T-helper 2 cell treated with Interferon-gamma antibody and Interleukin-4, amounts not matched to agents 5 μg/mL and 100 μg/mL, for 36 hours (primary cell): ENCODE measurements around the gene ZNF629.
A peak's percentile ranks its signal among the peaks of the same experiment; 100 is the strongest.
"Not testable (repeated sequence)": the region's sequence is repeated elsewhere in the genome, so short reads cannot be mapped to it uniquely, and the experiment has no call there.

Experiments
- DNase-seq: peaks from one replicate; pipeline ENCODE4 v3.0.0; 2021; ENCODE audit warnings: low spot score
- H3K27ac Mint-ChIP-seq: one replicate; pipeline ENCODE4 v1.8.0; 2021; ENCODE audit warnings: mild to moderate bottlenecking, mixed read lengths
- H3K27me3 Mint-ChIP-seq: one replicate; pipeline ENCODE4 v1.8.0; 2021; ENCODE audit warnings: low read depth, mixed read lengths
- H3K36me3 Mint-ChIP-seq: one replicate; pipeline ENCODE4 v1.8.0; 2021; ENCODE audit warnings: low read depth, mixed read lengths
- H3K4me1 Mint-ChIP-seq: one replicate; pipeline ENCODE4 v1.8.0; 2021; ENCODE audit warnings: low read depth, mixed read lengths
- H3K4me3 Mint-ChIP-seq: one replicate; pipeline ENCODE4 v1.8.0; 2022; ENCODE audit warnings: mild to moderate bottlenecking, moderate library complexity, mixed read lengths
- H3K9me3 Mint-ChIP-seq: one replicate; pipeline ENCODE4 v1.8.0; 2021; ENCODE audit warnings: mixed read lengths

The ZNF629 gene

GRCh38 chr16:30786936-30787612, at the start of gene ZNF629:
TSS of gene ZNF629 (minus strand) at chr16:30787205. CDS start at chr16:30784482, 2,723 bp downstream.
- no peaks in the 10 kb centered on the region for H3K4me1 Mint-ChIP-seq
- H3K27me3 Mint-ChIP-seq: peaks cover 39% of the 10 kb centered on the region
- no peaks in the 10 kb centered on the region for H3K9me3 Mint-ChIP-seq
- no peak within 1 kb of the TSS for H3K27ac Mint-ChIP-seq
- H3K4me3 Mint-ChIP-seq: peak within 1 kb of the TSS; percentile 29
- no peak for DNase-seq
- no peaks in the 10 kb centered on the region for H3K36me3 Mint-ChIP-seq

- H3K36me3 Mint-ChIP-seq: no peaks in the 10 kb centered on the region
- H3K4me3 Mint-ChIP-seq: no peak overlapping the region
- no peak for DNase-seq
- H3K9me3 Mint-ChIP-seq: no peaks in the 10 kb centered on the region
- H3K4me1 Mint-ChIP-seq: no peaks in the 10 kb centered on the region
- no peaks in the 10 kb centered on the region for H3K27me3 Mint-ChIP-seq
- no peak overlapping the region for H3K27ac Mint-ChIP-seq
These were observed 47.2 kb upstream of the ZNF629 start for GRCh38 chr16:30834130-30834740.

- H3K36me3 Mint-ChIP-seq: no peaks in the 10 kb centered on the region
- H3K4me1 Mint-ChIP-seq: no peaks in the 10 kb centered on the region
- no peak overlapping the region for H3K27ac Mint-ChIP-seq
- no peaks in the 10 kb centered on the region for H3K9me3 Mint-ChIP-seq
- peaks cover 7% of the 10 kb centered on the region for H3K27me3 Mint-ChIP-seq
- no peak overlapping the region for H3K4me3 Mint-ChIP-seq
- DNase-seq: no peak
These were observed 43.0 kb upstream of the ZNF629 start for GRCh38 chr16:30830072-30830417.

- Mint-ChIP-seq H3K27me3 (peaks cover 7% of the 10 kb centered on the region), H3K27ac (no peak overlapping the region), H3K9me3 (no peaks in the 10 kb centered on the region), H3K4me3 (no peak overlapping the region), H3K36me3 (no peaks in the 10 kb centered on the region), H3K4me1 (no peaks in the 10 kb centered on the region)
- no peak for DNase-seq
These were observed 42.4 kb upstream of the ZNF629 start for GRCh38 chr16:30829130-30830071.

GRCh38 chr16:30821891-30822290, 34.9 kb upstream of the ZNF629 start:
- H3K9me3 Mint-ChIP-seq: no peaks in the 10 kb centered on the region
- H3K36me3 Mint-ChIP-seq: no peaks in the 10 kb centered on the region
- no peak overlapping the region for H3K4me3 Mint-ChIP-seq
- H3K4me1 Mint-ChIP-seq: no peaks in the 10 kb centered on the region
- no peaks in the 10 kb centered on the region for H3K27me3 Mint-ChIP-seq
- H3K27ac Mint-ChIP-seq: no peak overlapping the region
- DNase-seq: no peak

GRCh38 chr16:30821441-30821840, 34.4 kb upstream of the ZNF629 start:
- H3K9me3 Mint-ChIP-seq, H3K27ac Mint-ChIP-seq, H3K4me1 Mint-ChIP-seq: not testable (repeated sequence)

GRCh38 chr16:30820952-30821421, 34.0 kb upstream of the ZNF629 start:
- Mint-ChIP-seq H3K36me3 (no peaks in the 10 kb centered on the region), H3K4me1 (no peaks in the 10 kb centered on the region), H3K27me3 (no peaks in the 10 kb centered on the region), H3K9me3 (no peaks in the 10 kb centered on the region), H3K4me3 (no peak overlapping the region), H3K27ac (no peak overlapping the region)
- no peak for DNase-seq

More at GRCh38 chr16:30821441-30821840, 34.4 kb upstream of the ZNF629 start:
- not testable (repeated sequence) for DNase-seq, H3K36me3 Mint-ChIP-seq, H3K4me3 Mint-ChIP-seq, H3K27me3 Mint-ChIP-seq

GRCh38 chr16:30816769-30817168, 29.8 kb upstream of the ZNF629 start:
- Mint-ChIP-seq H3K27me3 (no peaks in the 10 kb centered on the region), H3K4me3 (no peak overlapping the region), H3K27ac (no peak overlapping the region), H3K4me1 (peaks cover 11% of the 10 kb centered on the region), H3K36me3 (no peaks in the 10 kb centered on the region), H3K9me3 (no peaks in the 10 kb centered on the region)
- DNase-seq: no peak

GRCh38 chr16:30813821-30814189, 26.8 kb upstream of the ZNF629 start:
- Mint-ChIP-seq H3K36me3 (no peaks in the 10 kb centered on the region), H3K27ac (peak overlapping the region; percentile 83), H3K4me3 (peak overlapping the region; percentile 96), H3K27me3 (no peaks in the 10 kb centered on the region), H3K9me3 (no peaks in the 10 kb centered on the region), H3K4me1 (peaks cover 11% of the 10 kb centered on the region)
- DNase-seq: no peak

GRCh38 chr16:30809675-30810074, 22.7 kb upstream of the ZNF629 start:
- H3K27ac Mint-ChIP-seq, H3K4me3 Mint-ChIP-seq, H3K9me3 Mint-ChIP-seq: not testable (repeated sequence)

GRCh38 chr16:30808890-30809426, 22.0 kb upstream of the ZNF629 start:
- H3K27ac Mint-ChIP-seq, H3K36me3 Mint-ChIP-seq: not testable (repeated sequence)

More at GRCh38 chr16:30809675-30810074, 22.7 kb upstream of the ZNF629 start:
- peaks cover 22% of the 10 kb centered on the region for H3K4me1 Mint-ChIP-seq
- peaks cover 15% of the 10 kb centered on the region for H3K27me3 Mint-ChIP-seq
- DNase-seq, H3K36me3 Mint-ChIP-seq: not testable (repeated sequence)

GRCh38 chr16:30808146-30808545, 21.1 kb upstream of the ZNF629 start:
- Mint-ChIP-seq H3K4me1 (peaks cover 15% of the 10 kb centered on the region), H3K27ac (no peak overlapping the region), H3K36me3 (peaks cover 3% of the 10 kb centered on the region), H3K4me3 (no peak overlapping the region), H3K27me3 (peaks cover 15% of the 10 kb centered on the region), H3K9me3 (no peaks in the 10 kb centered on the region)
- no peak for DNase-seq

More at GRCh38 chr16:30808890-30809426, 22.0 kb upstream of the ZNF629 start:
- H3K4me1 Mint-ChIP-seq: peaks cover 18% of the 10 kb centered on the region
- DNase-seq, H3K4me3 Mint-ChIP-seq, H3K9me3 Mint-ChIP-seq: not testable (repeated sequence)
- H3K27me3 Mint-ChIP-seq: peaks cover 15% of the 10 kb centered on the region

- Mint-ChIP-seq H3K9me3 (no peaks in the 10 kb centered on the region), H3K27ac (no peak overlapping the region), H3K27me3 (peaks cover 15% of the 10 kb centered on the region), H3K36me3 (peaks cover 3% of the 10 kb centered on the region), H3K4me3 (peak overlapping the region; percentile 66), H3K4me1 (peaks cover 19% of the 10 kb centered on the region)
- peak; percentile 30 for DNase-seq
These were observed 18.6 kb upstream of the ZNF629 start for GRCh38 chr16:30805370-30806169.
